ACC112 (cell line): Measurements from ENCODE around the gene TRAPPC12.

Source experiments
- H2AFZ ChIP-seq: fragments of 200-600 bp; sonication (generic); one replicate; pipeline ENCODE4 v1.6.0; 2017; ENCODE audit warnings: antibody characterized with exemption, low read length; ENCODE audit not compliant: unreplicated experiment
- H3K27ac ChIP-seq: fragments of 200-600 bp; sonication (generic); 2 replicates; pipeline ENCODE4 v1.5.1; 2014; ENCODE audit warnings: low read depth, mild to moderate bottlenecking, antibody characterized with exemption, low read length, moderate library complexity
- H3K27me3 ChIP-seq: fragments of 200-600 bp; sonication (generic); 2 replicates; pipeline ENCODE4 v1.6.1; 2014; ENCODE audit warnings: mild to moderate bottlenecking, antibody characterized with exemption, low read length, moderate library complexity, mixed read lengths; ENCODE audit not compliant: insufficient read depth
- H3K36me3 ChIP-seq: fragments of 200-600 bp; sonication (generic); 2 replicates; pipeline ENCODE4 v1.6.1; 2016; ENCODE audit warnings: mild to moderate bottlenecking, antibody characterized with exemption, low read length, moderate library complexity, mixed read lengths; ENCODE audit not compliant: insufficient read depth
- H3K4me1 ChIP-seq: fragments of 200-600 bp; sonication (generic); one replicate; pipeline ENCODE4 v1.6.1; 2016; ENCODE audit warnings: low read length, mixed read lengths; ENCODE audit not compliant: insufficient read depth, unreplicated experiment, control insufficient read depth
- H3K4me3 ChIP-seq: fragments of 200-600 bp; sonication (generic); 2 replicates; pipeline ENCODE4 v1.5.1; 2014; ENCODE audit warnings: mild to moderate bottlenecking, low read depth, low read length
- H3K79me2 ChIP-seq: fragments of 200-600 bp; sonication (generic); one replicate; pipeline ENCODE4 v1.6.0; 2016; ENCODE audit warnings: low read length; ENCODE audit not compliant: control insufficient read depth, unreplicated experiment, insufficient read depth

TRAPPC12 gene

DNA sequence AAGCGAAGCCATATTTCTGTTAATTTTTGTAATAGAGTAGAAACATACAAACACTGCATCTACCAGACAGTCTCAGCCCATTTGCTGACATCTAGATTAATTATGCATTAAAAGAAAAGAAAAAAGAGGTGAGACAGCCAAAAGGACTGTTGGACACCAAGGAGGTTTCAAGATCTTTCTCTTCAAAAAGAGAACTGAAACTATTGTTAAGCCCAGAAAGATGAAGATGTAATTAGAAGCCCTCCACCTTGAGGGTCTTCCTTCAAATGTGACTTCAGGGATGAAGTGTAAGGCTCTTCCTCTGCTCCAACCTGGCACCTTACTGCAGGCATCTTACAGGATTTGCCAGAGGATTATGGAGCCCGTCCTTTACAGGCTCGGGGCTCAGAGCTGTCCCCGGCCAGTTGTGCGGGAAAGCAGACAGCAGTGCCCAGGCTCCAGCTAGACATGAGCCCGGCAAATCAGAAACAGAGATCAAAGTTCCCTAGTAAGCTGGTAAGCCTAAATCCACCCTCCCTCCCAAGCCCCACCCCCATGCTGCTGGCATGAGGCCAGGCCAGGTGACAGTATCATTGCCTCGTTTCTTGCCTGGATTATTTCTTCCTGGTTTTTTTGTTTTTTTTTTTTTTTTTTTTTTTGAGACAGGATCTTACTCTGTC, 101.0 kb downstream of the TRAPPC12 start:
- H3K27ac ChIP-seq: no peak overlapping the region
- no peaks in the 10 kb centered on the region for H3K4me1 ChIP-seq

DNA sequence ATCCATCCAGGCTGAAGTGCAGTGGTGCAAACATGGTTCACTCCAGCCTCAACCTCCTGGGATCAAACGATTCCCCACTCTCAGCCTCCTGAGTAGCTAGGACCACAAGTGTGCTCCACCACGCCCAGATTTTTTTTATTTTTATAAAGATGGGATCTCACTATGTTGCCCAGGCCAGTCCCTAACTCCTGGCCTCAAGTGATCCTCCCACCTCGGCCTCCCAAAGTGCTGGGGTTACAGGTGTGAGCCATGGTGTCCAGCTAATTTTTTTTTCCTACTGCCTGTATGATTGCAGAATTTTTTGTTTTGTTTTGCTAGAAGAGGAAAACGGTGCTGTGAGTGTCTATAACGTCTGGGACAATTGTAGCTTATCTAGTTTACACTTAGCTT, 101.5 kb downstream of the TRAPPC12 start:
- no peak overlapping the region for H3K27ac ChIP-seq

More for the DNA sequence above, 101.0 kb downstream of the TRAPPC12 start:
- Histone ChIP-seq H2AFZ (no peak overlapping the region), H3K36me3 (no peaks in the 10 kb centered on the region), H3K27me3 (no peaks in the 10 kb centered on the region), H3K79me2 (no peaks in the 10 kb centered on the region), H3K4me3 (no peak overlapping the region)

DNA sequence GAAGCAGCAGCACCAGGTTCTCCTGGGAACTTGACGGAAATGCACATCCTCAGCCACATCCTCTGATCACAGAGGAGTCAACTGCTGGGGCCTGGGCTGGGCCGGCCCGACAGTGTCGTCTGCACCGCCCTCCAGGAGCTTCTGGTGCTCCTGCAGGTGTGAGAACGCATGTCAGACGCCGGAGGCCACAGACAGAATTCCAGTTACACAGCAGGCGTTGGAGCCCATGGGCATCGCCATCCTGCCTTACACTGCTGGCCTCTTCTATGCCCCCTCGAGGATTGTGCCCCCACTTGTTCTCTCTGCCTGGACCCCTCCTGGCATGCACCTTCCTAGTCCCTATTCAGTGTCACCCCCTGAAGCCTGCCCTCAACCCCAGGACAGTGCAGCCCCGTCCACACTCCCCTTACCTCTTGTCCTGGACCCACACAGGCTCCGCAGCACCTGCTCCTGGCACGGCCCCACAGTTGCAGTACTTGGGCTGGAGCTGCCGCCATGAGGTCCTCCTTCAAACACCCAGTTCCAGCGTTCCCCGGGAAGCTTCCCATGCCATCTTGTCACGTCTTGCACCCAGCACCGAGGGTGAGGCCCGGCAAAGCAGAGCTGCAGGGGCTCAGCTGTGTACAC, 102.4 kb downstream of the TRAPPC12 start:
- Histone ChIP-seq H2AFZ (no peak overlapping the region), H3K79me2 (no peaks in the 10 kb centered on the region), H3K4me3 (no peak overlapping the region), H3K27me3 (no peaks in the 10 kb centered on the region), H3K36me3 (no peaks in the 10 kb centered on the region), H3K27ac (no peak overlapping the region), H3K4me1 (no peaks in the 10 kb centered on the region)

More for the DNA sequence above, 101.5 kb downstream of the TRAPPC12 start:
- Histone ChIP-seq H3K36me3 (no peaks in the 10 kb centered on the region), H3K4me3 (no peak overlapping the region), H3K4me1 (no peaks in the 10 kb centered on the region), H3K79me2 (no peaks in the 10 kb centered on the region), H3K27me3 (no peaks in the 10 kb centered on the region), H2AFZ (no peak overlapping the region)

DNA sequence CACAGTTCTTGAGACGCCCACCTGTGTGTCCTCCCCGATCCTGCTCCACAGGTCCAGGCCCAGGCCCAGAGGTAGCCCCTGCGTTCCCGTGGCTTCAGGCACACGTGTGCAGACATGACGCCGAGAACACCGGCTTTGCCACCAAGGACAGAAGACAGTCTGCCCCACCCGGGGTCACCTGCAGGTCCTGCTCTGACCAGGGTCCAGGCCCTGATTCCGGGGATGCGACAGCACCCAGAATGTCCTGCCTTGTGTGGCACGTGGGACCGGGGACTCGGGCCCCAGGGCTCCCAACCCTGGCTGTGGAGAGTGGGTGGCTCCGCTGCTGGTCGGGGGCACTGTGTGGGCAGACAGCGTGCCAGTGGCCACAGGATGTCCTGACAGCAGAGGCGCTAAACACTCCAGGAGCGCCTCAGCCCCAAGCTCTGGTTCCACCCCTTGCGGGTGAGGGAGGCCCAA, 102.9 kb downstream of the TRAPPC12 start:
- H3K36me3 ChIP-seq: no peaks in the 10 kb centered on the region
- H2AFZ ChIP-seq: no peak overlapping the region
- no peaks in the 10 kb centered on the region for H3K79me2 ChIP-seq
- H3K4me3 ChIP-seq: no peak overlapping the region
- H3K27me3 ChIP-seq: no peaks in the 10 kb centered on the region
- H3K4me1 ChIP-seq: peaks cover 1% of the 10 kb centered on the region
- no peak overlapping the region for H3K27ac ChIP-seq

DNA sequence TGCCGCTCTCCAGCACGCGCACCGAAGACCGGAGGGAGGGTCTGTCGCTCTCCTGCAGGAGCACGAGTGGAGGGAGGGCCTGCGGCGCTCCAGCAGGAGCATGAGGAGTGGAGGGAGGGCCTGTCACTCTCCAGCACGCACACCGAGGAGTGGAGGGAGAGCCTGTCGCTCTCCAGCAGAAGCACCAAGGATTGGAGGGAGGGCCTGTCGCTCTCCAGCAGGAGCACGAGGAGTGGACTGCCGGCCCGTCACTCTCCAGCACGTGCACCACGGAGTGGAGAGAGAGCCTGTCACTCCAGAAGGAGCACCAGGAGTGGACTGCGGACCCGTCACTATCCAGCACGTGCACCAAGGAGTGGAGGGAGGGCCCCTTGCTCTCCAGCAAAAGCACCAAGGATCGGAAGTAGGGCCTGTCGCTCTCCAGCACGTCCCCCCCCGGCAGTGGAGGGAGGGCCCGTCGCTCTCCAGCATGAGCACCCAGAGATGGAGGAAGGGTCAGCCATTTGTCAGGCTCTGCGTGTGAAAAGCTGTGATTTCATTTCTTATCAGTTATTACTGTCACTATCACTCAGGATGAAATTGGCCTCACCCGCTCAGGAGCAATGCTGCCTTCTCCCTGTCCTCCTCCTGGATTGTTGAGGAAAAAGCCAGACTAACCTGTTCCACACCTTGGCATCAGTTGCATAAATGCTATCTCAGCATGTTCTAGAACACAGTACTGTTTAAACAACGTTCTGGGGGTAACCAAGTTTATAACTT, 103.9 kb downstream of the TRAPPC12 start:
- H3K27ac ChIP-seq: no peak overlapping the region

DNA sequence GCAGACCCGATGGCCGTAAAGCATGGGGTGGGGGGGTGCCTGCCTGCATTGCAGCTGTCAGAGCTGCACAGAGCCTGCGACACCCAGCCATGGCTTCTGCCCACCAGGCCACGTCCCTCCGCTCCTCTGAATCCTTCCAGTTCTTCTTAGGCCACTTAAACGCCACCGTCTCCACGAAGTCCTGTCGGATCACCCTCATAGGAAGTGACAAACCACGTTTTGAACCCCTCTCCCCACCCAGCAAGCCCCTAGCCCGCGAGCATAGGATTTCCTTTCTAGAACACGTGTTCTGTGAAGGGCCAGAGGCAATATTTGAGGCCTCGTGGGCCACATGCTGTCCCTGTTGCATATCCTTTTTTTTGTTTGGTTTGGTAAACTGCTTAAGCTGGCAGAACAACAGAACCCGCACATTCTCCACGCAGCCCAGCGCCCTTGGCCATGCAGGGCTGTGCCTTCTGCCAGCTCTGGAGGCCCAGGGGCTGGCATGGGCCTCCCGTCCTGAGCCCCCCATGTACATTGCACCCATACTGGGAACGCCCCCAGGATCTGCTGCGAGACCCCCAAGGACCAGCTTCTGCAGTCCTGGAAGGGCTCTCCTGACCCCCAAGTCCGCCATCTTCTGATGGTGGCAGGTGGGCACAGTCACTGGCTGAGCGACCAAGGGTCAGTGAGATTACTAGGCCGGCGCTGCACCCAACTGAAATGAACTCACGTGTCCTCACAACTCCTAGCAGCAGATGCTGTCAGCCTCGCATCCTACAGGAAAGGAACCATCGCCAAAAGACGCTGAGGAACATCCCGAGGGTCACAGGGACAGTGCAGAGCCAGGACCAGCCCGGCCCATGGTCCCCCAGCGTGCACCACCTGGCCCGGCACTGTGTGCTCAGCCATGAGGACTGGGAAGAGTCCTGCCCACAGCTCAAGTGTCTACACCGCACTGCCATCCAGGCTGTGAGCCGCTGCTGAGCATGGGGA, 104.8 kb downstream of the TRAPPC12 start:
- Histone ChIP-seq H3K4me1 (peaks cover 2% of the 10 kb centered on the region), H3K4me3 (no peak overlapping the region), H3K27me3 (no peaks in the 10 kb centered on the region), H3K79me2 (no peaks in the 10 kb centered on the region), H3K36me3 (no peaks in the 10 kb centered on the region), H2AFZ (no peak overlapping the region), H3K27ac (no peak overlapping the region)

More for the DNA sequence above, 103.9 kb downstream of the TRAPPC12 start:
- Histone ChIP-seq H3K4me3 (no peak overlapping the region), H3K79me2 (no peaks in the 10 kb centered on the region), H3K36me3 (no peaks in the 10 kb centered on the region), H2AFZ (no peak overlapping the region), H3K27me3 (no peaks in the 10 kb centered on the region), H3K4me1 (peaks cover 2% of the 10 kb centered on the region)

DNA sequence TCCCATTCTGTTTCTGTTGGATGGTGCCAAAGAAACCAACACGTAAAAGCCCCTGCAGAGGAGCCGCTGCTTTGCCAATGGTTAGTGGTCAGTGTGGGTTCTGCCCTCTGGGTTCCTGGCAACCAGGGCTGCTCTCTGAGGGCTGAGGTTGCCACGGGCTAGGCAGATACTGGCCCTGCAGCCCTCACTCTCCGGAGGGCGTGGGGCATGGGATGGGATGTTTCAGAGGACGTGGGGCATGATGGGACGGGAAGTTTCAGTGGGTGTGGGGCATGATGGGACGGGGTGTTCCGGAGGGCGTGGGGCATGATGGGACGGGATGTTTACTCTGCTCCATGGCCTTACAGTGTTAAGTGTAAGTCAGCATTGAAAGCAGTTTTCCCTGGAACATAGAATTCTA, 105.7 kb downstream of the TRAPPC12 start:
- H3K27ac ChIP-seq: no peak overlapping the region
- H3K4me1 ChIP-seq: peaks cover 2% of the 10 kb centered on the region
- H3K4me3 ChIP-seq: no peak overlapping the region
- H3K79me2 ChIP-seq: no peaks in the 10 kb centered on the region
- H3K36me3 ChIP-seq: no peaks in the 10 kb centered on the region
- no peaks in the 10 kb centered on the region for H3K27me3 ChIP-seq
- H2AFZ ChIP-seq: no peak overlapping the region

DNA sequence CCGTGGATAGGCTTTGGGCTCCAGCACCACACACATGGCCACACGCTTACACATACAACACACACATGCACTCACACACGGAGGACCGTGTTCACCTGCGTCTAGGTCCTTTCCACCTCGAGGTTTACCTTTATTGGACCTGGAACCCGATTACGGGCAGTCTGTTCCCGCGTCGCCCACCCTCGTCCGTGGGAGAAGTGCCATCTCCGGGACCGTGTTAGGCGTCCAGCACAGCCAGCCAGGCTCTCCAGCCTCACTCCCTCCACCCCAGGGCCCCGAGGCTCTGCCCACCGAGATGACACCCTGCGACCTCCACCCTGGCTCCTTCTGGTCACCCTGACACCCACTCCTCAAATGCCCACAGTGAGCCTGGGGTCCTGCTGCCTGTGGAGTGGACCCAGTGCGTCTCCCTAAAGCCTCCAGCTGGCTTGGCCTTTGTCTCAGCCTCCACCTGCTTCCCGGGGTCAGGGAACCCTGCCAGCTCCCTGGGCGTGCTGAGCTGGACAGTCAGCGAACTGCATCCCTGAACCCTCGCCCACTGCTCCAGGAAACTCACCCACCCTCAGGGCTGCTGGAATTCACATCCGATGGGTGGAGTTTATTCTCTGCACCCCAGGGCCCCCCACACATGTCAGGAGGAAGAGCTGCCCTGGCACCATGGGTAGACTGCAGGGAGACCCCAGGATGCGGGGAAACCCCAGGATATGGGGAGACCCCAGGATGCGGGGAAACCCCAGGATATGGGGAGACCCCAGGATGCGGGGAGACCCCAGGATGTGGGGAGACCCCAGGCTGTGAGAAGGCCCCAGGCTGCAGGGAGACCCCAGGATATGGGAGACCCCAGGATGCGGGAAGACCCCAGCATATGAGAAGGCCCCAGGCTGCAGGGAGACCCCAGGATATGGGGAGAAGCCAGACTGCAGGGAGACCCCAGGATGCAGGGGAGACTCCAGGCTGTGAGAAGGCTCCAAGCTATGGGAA, 106.8 kb downstream of the TRAPPC12 start:
- no peaks in the 10 kb centered on the region for H3K79me2 ChIP-seq
- peaks cover 2% of the 10 kb centered on the region for H3K4me1 ChIP-seq
- no peaks in the 10 kb centered on the region for H3K27me3 ChIP-seq
- no peak overlapping the region for H3K4me3 ChIP-seq
- no peak overlapping the region for H2AFZ ChIP-seq
- H3K27ac ChIP-seq: no peak overlapping the region
- H3K36me3 ChIP-seq: no peaks in the 10 kb centered on the region

DNA sequence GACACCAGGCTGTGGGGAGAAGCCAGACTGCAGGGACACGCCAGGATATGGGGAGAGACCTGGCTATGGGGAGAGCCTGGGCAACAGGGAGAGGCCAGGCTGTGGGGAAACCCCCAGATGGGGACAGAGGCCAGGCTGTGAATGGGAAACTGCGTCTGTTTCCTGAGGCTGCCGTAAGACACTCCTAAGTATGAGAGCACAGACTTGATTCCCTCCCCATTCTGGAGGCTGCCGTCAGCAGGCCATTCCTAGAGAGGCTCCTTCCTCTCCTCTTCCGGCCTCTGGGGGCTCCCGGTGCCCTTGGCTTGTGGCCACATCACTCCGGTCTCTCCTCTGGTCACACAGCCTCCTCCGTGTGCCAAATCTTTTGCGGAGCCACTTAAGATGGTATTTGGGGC, 107.5 kb downstream of the TRAPPC12 start:
- H3K27ac ChIP-seq: peak overlapping the region; percentile 39; the same call in 1 of the 2 replicates
- H3K36me3 ChIP-seq: no peaks in the 10 kb centered on the region
- H3K4me1 ChIP-seq: peaks cover 2% of the 10 kb centered on the region
- H3K27me3 ChIP-seq: no peaks in the 10 kb centered on the region
- H3K4me3 ChIP-seq: no peak overlapping the region
- H2AFZ ChIP-seq: no peak overlapping the region
- H3K79me2 ChIP-seq: no peaks in the 10 kb centered on the region
